K562 (cell line): ENCODE results near the gene ZNF544. TPM values are rescaled to one million over a fixed set of nuclear protein-coding genes. Genes with fewer than 3 reads are reported as not detected.

Experiments used
- ATF7 ChIP-seq: fragments of 450-650 bp; IDR thresholded peaks from 2 replicates; pipeline ENCODE4 v1.7.1; 2014; ENCODE audit warnings: mild to moderate bottlenecking, moderate library complexity
- CBX2 ChIP-seq: fragments of 200-600 bp; sonication (generic); IDR thresholded peaks from one replicate; pipeline ENCODE4 v1.6.1; 2012; ENCODE audit warnings: mild to moderate bottlenecking, low read length, inconsistent platforms; ENCODE audit not compliant: insufficient read depth, poor library complexity, severe bottlenecking
- E2F3 ChIP-seq: fragments of 250-450 bp; sonication (Bioruptor Pico); IDR thresholded peaks from 2 replicates; pipeline ENCODE4 v1.4.0; 2020; ENCODE audit warnings: mild to moderate bottlenecking
- ELF1 ChIP-seq: fragments of 200-800 bp; sonication (Bioruptor generic); IDR thresholded peaks from 2 replicates; pipeline ENCODE4 v1.6.1; 2016; ENCODE audit warnings: missing genetic modification characterization, missing compliant biosample characterization
- GATA2 ChIP-seq: sonication (generic); formaldehyde crosslinking; IDR thresholded peaks from 2 replicates; pipeline ENCODE4 v1.4.0; 2020; ENCODE audit warnings: mild to moderate bottlenecking, missing genetic modification reagents
- HMG20A ChIP-seq: fragments of 450-650 bp; formaldehyde crosslinking; conservative IDR thresholded peaks from 2 replicates; pipeline ENCODE4 v1.4.0; 2020; ENCODE audit warnings: mild to moderate bottlenecking, mixed read lengths
- HOMEZ ChIP-seq: fragments of 250-450 bp; sonication (Bioruptor Pico); IDR thresholded peaks from 2 replicates; pipeline ENCODE4 v1.4.0; 2020; ENCODE audit warnings: mild to moderate bottlenecking, moderate library complexity
- HOXB6 ChIP-seq: fragments of 250-450 bp; sonication (Bioruptor Pico); IDR thresholded peaks from 2 replicates; pipeline ENCODE4 v1.5.1; 2022; ENCODE audit warnings: mild to moderate bottlenecking, borderline replicate concordance
- KLF1 ChIP-seq: fragments of 450-650 bp; IDR thresholded peaks from 2 replicates; pipeline ENCODE4 v1.6.1; 2016; ENCODE audit warnings: missing genetic modification characterization, missing compliant biosample characterization
- MCM3 ChIP-seq: fragments of 450-650 bp; IDR thresholded peaks from 2 replicates; pipeline ENCODE4 v1.6.1; 2016
- MTA3 ChIP-seq: fragments of 450-650 bp; formaldehyde crosslinking; IDR thresholded peaks from 2 replicates; pipeline ENCODE4 v1.6.1; 2017; ENCODE audit warnings: mild to moderate bottlenecking, borderline replicate concordance
- MYNN ChIP-seq, 2 experiments: sonication (generic); formaldehyde crosslinking in 1 of 2; IDR thresholded peaks; 2 replicates each; pipeline versions ENCODE4 v1.5.0 to v1.6.1; 2016 to 2020; ENCODE audit warnings: antibody characterized with exemption in 1 of 2, missing genetic modification reagents in 1 of 2
- NCOA2 ChIP-seq, 2 experiments: fragments of 450-650 bp; IDR thresholded peaks; 2 replicates each; pipeline ENCODE4 v1.6.1; 2018; ENCODE audit warnings: mild to moderate bottlenecking in 2 of 2, moderate library complexity in 1 of 2; ENCODE audit not compliant: partially characterized antibody in 2 of 2
- NCOR1 ChIP-seq: fragments of 450-650 bp; IDR thresholded peaks from 2 replicates; pipeline ENCODE4 v1.6.1; 2016; ENCODE audit warnings: mild to moderate bottlenecking, moderate library complexity
- NEUROD1 ChIP-seq: fragments of 150-350 bp; IDR thresholded peaks from 2 replicates; pipeline ENCODE4 v1.6.1; 2014; ENCODE audit warnings: borderline replicate concordance, low read length, low read depth; ENCODE audit not compliant: partially characterized antibody
- NR1H2 ChIP-seq: sonication (generic); formaldehyde crosslinking; IDR thresholded peaks from 2 replicates; pipeline ENCODE4 v1.4.0; 2020; ENCODE audit warnings: mild to moderate bottlenecking, missing genetic modification reagents
- PURB ChIP-seq: sonication (generic); formaldehyde crosslinking; IDR thresholded peaks from 2 replicates; pipeline ENCODE4 v1.9.0; 2021; ENCODE audit warnings: low read depth, mild to moderate bottlenecking, missing genetic modification reagents
- SNIP1 ChIP-seq: fragments of 450-650 bp; IDR thresholded peaks from 2 replicates; pipeline ENCODE4 v1.7.1; 2017; ENCODE audit warnings: low read depth, mild to moderate bottlenecking
- TFAP4 ChIP-seq: sonication (generic); formaldehyde crosslinking; IDR thresholded peaks from 2 replicates; pipeline ENCODE4 v1.8.0; 2022; ENCODE audit warnings: missing genetic modification reagents, mild to moderate bottlenecking, moderate library complexity, borderline replicate concordance
- TOE1 ChIP-seq, 2 experiments: fragments of 450-650 bp in 1 of 2; sonication (generic) in 1 of 2; formaldehyde crosslinking in 1 of 2; IDR thresholded peaks; 2 replicates each; pipeline versions ENCODE4 v1.7.1 to v1.8.0; 2016 to 2022; ENCODE audit warnings: borderline replicate concordance in 2 of 2, mild to moderate bottlenecking in 2 of 2, antibody characterized with exemption in 1 of 2, inconsistent platforms in 1 of 2, low read depth in 1 of 2, missing genetic modification reagents in 1 of 2, moderate library complexity in 1 of 2
- XRCC3 ChIP-seq: fragments of 450-650 bp; IDR thresholded peaks from 2 replicates; pipeline ENCODE4 v1.6.1; 2017; ENCODE audit warnings: mild to moderate bottlenecking, moderate library complexity
- ZFP1 ChIP-seq: fragments of 450-650 bp; formaldehyde crosslinking; IDR thresholded peaks from 2 replicates; pipeline ENCODE4 v1.4.0; 2020; ENCODE audit warnings: mild to moderate bottlenecking, mixed read lengths
- ZKSCAN3 ChIP-seq: fragments of 250-450 bp; sonication (Bioruptor Pico); IDR thresholded peaks from 2 replicates; pipeline ENCODE4 v1.4.0; 2020
- ZNF23 ChIP-seq: fragments of 250-450 bp; sonication (Bioruptor Pico); IDR thresholded peaks from 2 replicates; pipeline ENCODE4 v1.4.0; 2020; ENCODE audit warnings: mild to moderate bottlenecking
- ZNF311 ChIP-seq: fragments of 250-450 bp; sonication (Bioruptor Pico); IDR thresholded peaks from 2 replicates; pipeline ENCODE4 v1.4.0; 2020; ENCODE audit warnings: mild to moderate bottlenecking, moderate library complexity
- ZNF408 ChIP-seq: fragments of 250-450 bp; sonication (Bioruptor Pico); IDR thresholded peaks from 2 replicates; pipeline ENCODE4 v1.4.0; 2020; ENCODE audit warnings: low read depth, mild to moderate bottlenecking, moderate library complexity
- ZNF764 ChIP-seq: fragments of 250-450 bp; sonication (Bioruptor Pico); IDR thresholded peaks from 2 replicates; pipeline ENCODE4 v1.4.0; 2020; ENCODE audit warnings: low read depth, mild to moderate bottlenecking, moderate library complexity
- ZNF778 ChIP-seq: fragments of 450-650 bp; formaldehyde crosslinking; IDR thresholded peaks from 2 replicates; pipeline ENCODE4 v1.4.0; 2020; ENCODE audit warnings: mild to moderate bottlenecking, moderate library complexity
- polyA plus RNA-seq, 8 experiments: library from polyadenylated mRNA; depleted of rRNA in 4 of 8; stranded (reverse) in 5 of 8; unstranded in 3 of 8; fragments of >200 nt; fragmentation: Nextera tagmentation in 2 of 8; fragmentation: Illumina TruSeq in 1 of 8; extraction: Ambion mirVana in 2 of 8; extraction: Trizol in 1 of 8; gene quantifications; 2 replicates each; pipeline versions ENCODE4 v1.2.1 to v1.2.3, GENCODE V29; 2011 to 2014; ENCODE audit warnings: inconsistent platforms in 1 of 8, missing spikeins in 1 of 8
- total RNA-seq, 7 experiments: library from RNA; depleted of rRNA in 6 of 7; stranded (reverse); fragments of >200 nt in 6 of 7; fragmentation: Illumina TruSeq in 2 of 7; extraction: Trizol in 2 of 7; gene quantifications; 2 replicates each; pipeline versions ENCODE4 v1.2.1 to v1.2.3, GENCODE V29; 2011 to 2021; ENCODE audit warnings: low replicate concordance in 1 of 7

ZNF544 gene
- total and polyA plus RNA-seq, 9 of the 15 experiments (the other 6 are each of a cell fraction or from before 2014, with no cell fraction given), result 23.6 to 59.0 (median 41.4) TPM

- no peak for TF ChIP-seq NCOA2 (IDR thresholded peaks at IDR 0.05; ENCODE audit: partially characterized antibody in 2 of 2)
- TF ChIP-seq CBX2, result no peak
- no peak for TF ChIP-seq HMG20A (CRISPR knock-in tag)
- no peak for TF ChIP-seq SNIP1
- no peak for TF ChIP-seq GATA2 (CRISPR knock-in tag)
- peak; percentile 91 for TF ChIP-seq MTA3
- no peak for TF ChIP-seq ZNF764
- peak; percentile 68 for TF ChIP-seq E2F3 (CRISPR knock-in tag)
- peak; percentile 55; the same call in 1 of the 2 replicates for TF ChIP-seq KLF1 (tag)
- TF ChIP-seq ZNF778 (CRISPR knock-in tag), result no peak
- TF ChIP-seq MCM3, result no peak
- TF ChIP-seq NEUROD1, result peak; percentile 92
- TF ChIP-seq ZFP1 (CRISPR knock-in tag), result no peak
- no peak; the same call in 1 of the 2 replicates for TF ChIP-seq NR1H2 (CRISPR knock-in tag)
- TF ChIP-seq ZNF311 (CRISPR knock-in tag), result no peak
- peak; percentile 72 for TF ChIP-seq TFAP4
- no peak for TF ChIP-seq HOMEZ (CRISPR knock-in tag)
- TF ChIP-seq MYNN (IDR thresholded peaks at IDR 0.05), result peak; percentile 94
- no peak for TF ChIP-seq MYNN (CRISPR knock-in tag; IDR thresholded peaks at IDR 0.05)
- no peak for TF ChIP-seq TOE1 (IDR thresholded peaks at IDR 0.05; ENCODE audit: borderline replicate concordance)
- TF ChIP-seq TOE1 (CRISPR knock-in tag; IDR thresholded peaks at IDR 0.05; ENCODE audit: borderline replicate concordance, low read depth), result no peak
- no peak for TF ChIP-seq ZNF23 (CRISPR knock-in tag)
- TF ChIP-seq HOXB6, result no peak
- no peak for TF ChIP-seq XRCC3
- TF ChIP-seq ZNF408, result no peak
- TF ChIP-seq ATF7, result peak; percentile 73; the same call in 1 of the 2 replicates
- no peak for TF ChIP-seq ZKSCAN3
- no peak for TF ChIP-seq NCOR1
- no peak for TF ChIP-seq ELF1 (tag)
- no peak for TF ChIP-seq PURB (CRISPR knock-in tag)
These were observed 49.9 kb downstream of the ZNF544 start, which contains the start of gene ZNF8 (continued) for GRCh38 chr19:58278541-58279041.
